HG03460 (cell line): ENCODE results near the gene RNF138.
"Not testable (repeated sequence)": the region's sequence is repeated elsewhere in the genome, so short reads cannot be mapped to it uniquely, and the experiment has no call there.

Source experiments
- ATAC-seq: cut with Tn5 transposase; IDR thresholded peaks from one replicate; pipeline ENCODE4 v1.9.1; 2021; ENCODE audit not compliant: unreplicated experiment

RNF138 gene

GRCh38 chr18:32091724-32092421 lies at the start of gene RNF138:
Gene RNF138 (plus strand): TSS chr18:32091874. CDS start chr18:32092777, 903 bp downstream.
- ATAC-seq: peak; percentile 54

GRCh38 chr18:32042337-32042736 lies 49.3 kb upstream of the RNF138 start:
- ATAC-seq: no peak

DNA sequence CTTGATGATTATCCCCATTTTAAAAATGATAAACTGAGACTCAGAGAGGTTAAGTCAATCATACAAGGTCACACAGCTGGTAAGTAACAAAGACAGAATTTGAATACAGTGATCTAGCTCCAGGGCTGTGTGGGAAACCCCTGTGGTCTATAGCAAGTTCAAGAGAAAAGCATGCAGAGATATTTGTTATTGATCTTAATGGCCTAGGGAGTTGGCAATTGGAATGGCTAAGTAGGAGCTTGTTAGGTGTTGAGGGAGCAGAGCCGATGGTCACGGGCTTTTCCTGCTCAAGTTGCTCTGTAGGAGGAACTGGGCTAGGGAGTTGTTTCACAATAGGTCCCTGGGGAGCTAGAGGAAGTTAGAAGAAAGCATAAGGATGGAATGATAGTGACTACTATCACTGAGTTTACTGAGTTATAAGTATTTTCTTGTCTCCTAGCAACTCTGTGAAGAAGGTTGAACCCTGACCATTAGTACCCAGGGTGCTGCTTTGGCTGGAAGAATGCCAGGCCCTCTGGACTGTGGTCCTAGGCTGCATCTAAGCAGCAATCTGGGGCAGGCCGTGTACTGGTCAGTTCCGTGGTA lies 43.1 kb upstream of the RNF138 start:
- peak; percentile 64 for ATAC-seq

DNA sequence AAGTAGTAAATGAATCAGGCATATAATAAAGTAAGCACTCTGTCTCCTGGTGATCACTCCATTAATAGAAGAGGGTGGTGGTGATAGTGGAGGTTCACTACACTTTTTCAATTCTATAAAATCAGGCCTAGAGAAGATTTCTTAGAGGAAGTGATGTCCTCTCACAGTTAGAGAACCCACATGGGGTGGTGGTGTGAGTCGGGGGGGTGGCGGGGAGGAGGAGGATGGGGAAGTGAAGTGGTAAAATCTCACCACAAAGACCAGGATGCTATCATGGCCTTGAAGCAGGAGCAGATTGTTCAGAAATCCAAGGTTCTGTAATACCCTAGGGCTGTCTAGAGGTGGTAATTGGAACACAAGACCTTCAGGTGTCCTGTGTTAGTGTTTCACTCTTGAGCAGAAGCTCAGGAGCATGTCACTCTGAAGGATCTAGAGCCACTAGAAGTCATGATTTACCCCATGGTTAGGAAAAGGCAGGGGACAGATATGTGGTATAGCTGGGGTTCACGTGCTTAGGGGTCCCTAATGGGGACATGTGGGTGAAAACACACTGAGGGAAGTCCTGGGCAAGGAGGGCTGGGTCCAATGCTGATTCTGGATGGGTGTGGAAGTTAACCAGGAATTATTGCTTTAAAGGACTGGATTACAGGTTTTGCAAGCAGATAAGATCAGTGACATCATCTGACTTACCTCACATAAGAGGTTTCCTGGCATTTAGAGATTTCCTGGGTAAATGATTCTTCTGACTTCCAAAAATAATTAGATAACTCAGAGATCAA lies 42.1 kb upstream of the RNF138 start:
- ATAC-seq: peak; percentile 31

- no peak for ATAC-seq
Observed at GRCh38 chr18:32056613-32057358, 34.9 kb upstream of the RNF138 start.

GRCh38 chr18:32057624-32058165 lies 34.0 kb upstream of the RNF138 start:
- no peak for ATAC-seq

DNA sequence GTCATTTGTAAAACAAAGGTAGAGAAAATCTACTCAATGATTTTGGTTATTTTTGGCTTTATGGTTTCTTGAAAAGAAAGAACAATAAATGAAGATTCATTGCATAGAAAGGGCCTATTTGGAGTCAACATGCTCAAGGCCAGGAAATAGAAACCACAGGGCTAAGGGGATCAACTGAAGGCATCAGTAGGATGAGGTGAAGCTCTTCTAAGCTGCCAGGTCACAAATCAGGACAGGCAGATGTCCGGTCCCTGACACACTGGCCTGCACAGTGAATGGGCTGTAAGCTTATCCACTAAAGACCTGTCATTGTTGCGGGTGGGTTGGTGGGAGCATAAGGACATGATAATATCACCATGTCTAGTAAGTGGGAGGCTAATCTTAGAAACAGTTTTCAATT lies 31.6 kb upstream of the RNF138 start:
- ATAC-seq: no peak

- ATAC-seq: no peak
Observed at GRCh38 chr18:32067375-32068167, 24.1 kb upstream of the RNF138 start.

DNA sequence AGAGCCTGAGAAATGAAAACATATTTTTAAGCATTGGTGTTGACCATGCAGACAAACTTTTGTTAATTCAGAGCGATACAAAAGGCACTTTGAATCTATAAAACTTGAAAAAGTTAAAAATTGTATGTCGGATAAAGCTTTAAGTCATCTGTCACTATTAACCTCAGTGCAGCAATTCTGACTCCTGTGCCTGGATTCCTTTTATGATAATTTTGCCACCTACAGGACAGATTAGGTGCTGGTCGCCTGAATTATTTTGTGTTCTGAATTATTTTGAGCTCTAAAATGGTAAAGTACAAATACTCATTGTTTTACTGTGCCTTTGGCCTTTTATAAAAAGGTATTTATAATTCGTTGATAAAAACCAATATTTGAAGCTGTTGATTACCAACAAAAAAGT lies 19.4 kb upstream of the RNF138 start:
- ATAC-seq: no peak

- no peak for ATAC-seq
Observed at GRCh38 chr18:32074206-32074605, 17.5 kb upstream of the RNF138 start.

- no peak for ATAC-seq
Observed at GRCh38 chr18:32078845-32079244, 12.8 kb upstream of the RNF138 start.

DNA sequence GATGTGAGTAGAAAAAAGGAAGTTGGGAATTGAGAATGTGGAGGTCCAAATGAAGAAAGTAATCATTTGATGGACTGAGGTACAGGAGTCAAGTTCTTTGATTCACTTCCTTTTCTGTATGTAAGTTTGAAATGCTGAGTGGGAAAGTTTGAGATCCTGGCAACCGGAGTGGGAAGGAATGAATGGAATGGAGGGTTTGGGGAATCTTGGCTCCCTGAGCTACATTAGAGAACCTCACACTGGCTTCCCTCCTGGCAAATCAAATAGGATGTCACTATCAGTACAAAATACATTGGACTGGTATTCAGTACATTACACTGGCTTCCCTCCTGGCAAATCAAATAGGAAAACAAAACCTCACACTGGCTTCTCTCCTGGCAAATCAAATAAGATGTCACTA lies 9.8 kb upstream of the RNF138 start:
- no peak for ATAC-seq

DNA sequence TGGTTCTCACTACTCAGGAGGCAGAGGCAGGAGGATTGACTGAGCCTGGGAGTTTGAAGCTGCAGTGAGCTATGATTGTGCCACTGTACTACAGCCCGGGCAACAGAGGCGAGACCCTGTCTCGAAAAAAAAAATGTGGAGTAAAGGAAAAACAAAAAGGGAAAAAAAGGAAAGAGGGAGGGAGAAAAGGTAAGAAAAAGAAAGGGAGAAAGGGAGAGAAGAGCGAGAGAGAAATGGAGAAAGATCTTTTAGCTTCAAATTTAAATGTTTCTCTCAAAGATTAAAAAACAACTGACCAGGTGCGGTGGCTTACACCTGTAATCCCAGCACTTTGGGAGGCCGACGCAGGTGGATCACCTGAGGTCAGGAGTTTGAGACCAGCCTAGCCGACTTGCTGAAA lies 7.9 kb upstream of the RNF138 start:
- no peak for ATAC-seq

DNA sequence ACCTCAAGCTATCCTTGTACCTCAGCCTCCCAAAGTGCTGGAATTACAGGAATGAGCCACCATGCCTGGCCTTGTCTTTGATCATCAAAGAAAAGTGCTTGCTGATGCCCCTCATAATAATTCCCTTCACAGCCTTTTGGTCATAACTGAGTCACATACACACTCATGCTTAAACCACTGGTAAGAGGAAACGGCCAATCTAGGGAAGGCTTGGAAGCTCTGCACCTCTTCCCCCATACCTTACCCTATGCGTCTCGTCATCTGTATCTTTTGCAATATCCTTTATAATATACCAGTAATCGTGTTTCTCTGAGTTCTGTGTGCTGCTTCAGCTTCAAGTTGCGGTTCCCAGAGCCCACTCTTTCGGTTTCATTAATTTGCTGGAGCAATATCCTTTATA lies 4.8 kb upstream of the RNF138 start:
- ATAC-seq: no peak

- ATAC-seq: not testable (repeated sequence)
Observed at GRCh38 chr18:32090831-32091230, 843 bp upstream of the RNF138 start.

- no peak for ATAC-seq
Observed at GRCh38 chr18:32091325-32091723, 350 bp upstream of the RNF138 start.

- ATAC-seq: peak; percentile 75
Observed at GRCh38 chr18:32092422-32093101, 888 bp downstream of the RNF138 start.

GRCh38 chr18:32093102-32093511 lies 1.4 kb downstream of the RNF138 start:
- ATAC-seq: peak; percentile 21

- no peak for ATAC-seq
Observed at GRCh38 chr18:32093523-32093922, 1.8 kb downstream of the RNF138 start.
